Prostate gland (tissue), 2 donors: ENCODE results near the gene FAM13B.

Experiments used
- CTCF ChIP-seq, 4 experiments: fragments of 200-600 bp in 2 of 4; fragments of 450-650 bp in 2 of 4; sonication (generic) in 2 of 4; IDR thresholded peaks; 1 replicate in 3 of 4; 2 replicates in 1 of 4; pipeline ENCODE4 v1.5.1; 2016 to 2019; ENCODE audit warnings: antibody characterized with exemption in 4 of 4, mild to moderate bottlenecking in 2 of 4, moderate library complexity in 2 of 4
- POLR2A ChIP-seq: fragments of 450-650 bp; IDR thresholded peaks from one replicate; pipeline ENCODE4 v1.6.1; 2016; ENCODE audit warnings: antibody characterized with exemption, mild to moderate bottlenecking
- POLR2AphosphoS5 ChIP-seq: sonication (generic); formaldehyde crosslinking; IDR thresholded peaks from one replicate; pipeline ENCODE4 v1.6.1; 2017; ENCODE audit warnings: antibody characterized with exemption

- TF ChIP-seq CTCF (IDR thresholded peaks at IDR 0.05) (no peak), POLR2A (no peak), POLR2AphosphoS5 (no peak)
These were observed 97.7 kb downstream of the FAM13B start for GRCh38 chr5:137935190-137935589.
